D721Med (cell line): ENCODE data around the gene GAS7.

Experiments
- DNase-seq: peaks from one replicate; pipeline ENCODE4 v3.0.0; 2011; ENCODE audit warnings: low spot score; ENCODE audit not compliant: insufficient read length
- FAIRE-seq: peaks from 2 replicates; lab custom pipeline; 2011; peaks lifted over from hg19 to GRCh38; lab: Jason Lieb, UNC
- CTCF ChIP-seq: IDR thresholded peaks from 2 replicates; pipeline ENCODE4 v1.5.1; 2012; ENCODE audit warnings: mild to moderate bottlenecking, control low read depth; ENCODE audit not compliant: insufficient read depth; ENCODE audit errors: missing control alignments

GAS7 gene

GRCh38 chr17:10201680-10202079 lies 3.3 kb upstream of the GAS7 start:
- FAIRE-seq = no peak
- no peak for TF ChIP-seq CTCF

GRCh38 chr17:10200645-10201044 lies 2.2 kb upstream of the GAS7 start:
- DNase-seq = no peak
- no peak for TF ChIP-seq CTCF
- FAIRE-seq = no peak

More at GRCh38 chr17:10201680-10202079, 3.3 kb upstream of the GAS7 start:
- DNase-seq = no peak

GRCh38 chr17:10200016-10200415 lies 1.6 kb upstream of the GAS7 start:
- DNase-seq (no peak), FAIRE-seq (no peak)
- TF ChIP-seq CTCF = no peak

- no peak for TF ChIP-seq CTCF
- no peak for DNase-seq
- FAIRE-seq = no peak
Measured at GRCh38 chr17:10197721-10198508, 491 bp downstream of the GAS7 start.

- DNase-seq (no peak), FAIRE-seq (no peak)
- TF ChIP-seq CTCF = no peak
Measured at GRCh38 chr17:10197362-10197720, 1.1 kb downstream of the GAS7 start.

GRCh38 chr17:10196941-10197340 lies 1.5 kb downstream of the GAS7 start:
- TF ChIP-seq CTCF = no peak
- no peak for DNase-seq
- FAIRE-seq = no peak

- TF ChIP-seq CTCF = no peak
- DNase-seq = no peak
- FAIRE-seq = no peak
Measured at GRCh38 chr17:10196384-10196895, 2.0 kb downstream of the GAS7 start.
